Right atrium auricular region (tissue), 2 donors: ENCODE results near the gene SLC12A6. TPM values are rescaled to one million over a fixed set of nuclear protein-coding genes. Genes with fewer than 3 reads are reported as not detected.

Experiments
- DNase-seq: peaks from one replicate; pipeline ENCODE4 v3.0.0-alpha.2; 2019; ENCODE audit warnings: low spot score
- H3K27ac ChIP-seq, 2 donors: fragments of 200-600 bp; sonication (generic); 1 replicate in 1 of 2; 2 replicates in 1 of 2; pipeline ENCODE4 v1.5.1; 2016 to 2019
- H3K27me3 ChIP-seq, 2 donors: fragments of 200-600 bp; sonication (generic); one replicate each; pipeline versions ENCODE4 v1.5.1 to v1.6.0; 2017 to 2019
- H3K36me3 ChIP-seq: fragments of 200-600 bp; sonication (generic); one replicate; pipeline ENCODE4 v1.5.1; 2016
- H3K4me1 ChIP-seq, 2 donors: fragments of 200-600 bp; sonication (generic); one replicate each; pipeline versions ENCODE4 v1.5.1 to v1.6.0; 2017 to 2019
- H3K4me3 ChIP-seq, 2 donors: fragments of 200-600 bp; sonication (generic); 1 replicate in 1 of 2; 2 replicates in 1 of 2; pipeline ENCODE4 v1.5.1; 2017 to 2019; ENCODE audit warnings: mild to moderate bottlenecking in 1 of 2, moderate library complexity in 1 of 2
- H3K9me3 ChIP-seq, 2 donors: fragments of 200-600 bp; sonication (generic); one replicate each; pipeline ENCODE4 v1.5.1; 2019
- total RNA-seq, 2 donors: library from RNA; depleted of rRNA; stranded (reverse); fragments of >200 nt; gene quantifications; one replicate each; pipeline ENCODE4 v1.1.0, GENCODE V29; 2016
- TF ChIP-seq, protein P1 (sequence below), 2 donors: fragments of 200-600 bp; sonication (generic); IDR thresholded peaks; one replicate each; pipeline ENCODE4 v1.5.1; 2019; ENCODE audit warnings: antibody characterized with exemption in 2 of 2

SLC12A6 gene
- total RNA-seq, 2 donors from 2014 or later: 21.1 to 21.6 TPM

DNA sequence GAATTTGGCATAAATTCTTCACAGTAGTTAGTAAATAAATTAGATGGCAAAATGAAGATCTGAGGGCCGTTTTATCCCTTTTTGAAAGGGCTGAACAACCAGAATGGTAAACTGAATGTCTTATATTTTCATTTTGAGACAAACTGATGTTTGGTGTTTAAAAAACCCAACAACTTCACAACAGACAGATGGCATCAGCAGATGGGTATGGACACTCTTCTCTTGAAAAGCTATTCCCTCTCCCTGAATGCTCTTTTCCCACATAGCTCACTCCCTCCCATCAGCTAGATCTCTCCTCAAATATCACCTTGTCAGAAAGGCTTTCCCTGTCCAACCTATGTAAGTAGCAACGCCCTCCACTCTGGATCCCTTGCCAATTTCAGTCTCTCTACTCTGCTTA, 79.4 kb downstream of the SLC12A6 start:
- Histone ChIP-seq H3K4me1 (no peaks in the 10 kb centered on the region), H3K27ac (no peak overlapping the region), H3K27me3 (no peaks in the 10 kb centered on the region), H3K4me3 (no peak overlapping the region), H3K9me3 (no peaks in the 10 kb centered on the region), H3K36me3 (peaks cover 20% of the 10 kb centered on the region)
- TF ChIP-seq, protein P1, sequence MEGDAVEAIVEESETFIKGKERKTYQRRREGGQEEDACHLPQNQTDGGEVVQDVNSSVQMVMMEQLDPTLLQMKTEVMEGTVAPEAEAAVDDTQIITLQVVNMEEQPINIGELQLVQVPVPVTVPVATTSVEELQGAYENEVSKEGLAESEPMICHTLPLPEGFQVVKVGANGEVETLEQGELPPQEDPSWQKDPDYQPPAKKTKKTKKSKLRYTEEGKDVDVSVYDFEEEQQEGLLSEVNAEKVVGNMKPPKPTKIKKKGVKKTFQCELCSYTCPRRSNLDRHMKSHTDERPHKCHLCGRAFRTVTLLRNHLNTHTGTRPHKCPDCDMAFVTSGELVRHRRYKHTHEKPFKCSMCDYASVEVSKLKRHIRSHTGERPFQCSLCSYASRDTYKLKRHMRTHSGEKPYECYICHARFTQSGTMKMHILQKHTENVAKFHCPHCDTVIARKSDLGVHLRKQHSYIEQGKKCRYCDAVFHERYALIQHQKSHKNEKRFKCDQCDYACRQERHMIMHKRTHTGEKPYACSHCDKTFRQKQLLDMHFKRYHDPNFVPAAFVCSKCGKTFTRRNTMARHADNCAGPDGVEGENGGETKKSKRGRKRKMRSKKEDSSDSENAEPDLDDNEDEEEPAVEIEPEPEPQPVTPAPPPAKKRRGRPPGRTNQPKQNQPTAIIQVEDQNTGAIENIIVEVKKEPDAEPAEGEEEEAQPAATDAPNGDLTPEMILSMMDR (IDR thresholded peaks at IDR 0.05): no peak
- DNase-seq: no peak

DNA sequence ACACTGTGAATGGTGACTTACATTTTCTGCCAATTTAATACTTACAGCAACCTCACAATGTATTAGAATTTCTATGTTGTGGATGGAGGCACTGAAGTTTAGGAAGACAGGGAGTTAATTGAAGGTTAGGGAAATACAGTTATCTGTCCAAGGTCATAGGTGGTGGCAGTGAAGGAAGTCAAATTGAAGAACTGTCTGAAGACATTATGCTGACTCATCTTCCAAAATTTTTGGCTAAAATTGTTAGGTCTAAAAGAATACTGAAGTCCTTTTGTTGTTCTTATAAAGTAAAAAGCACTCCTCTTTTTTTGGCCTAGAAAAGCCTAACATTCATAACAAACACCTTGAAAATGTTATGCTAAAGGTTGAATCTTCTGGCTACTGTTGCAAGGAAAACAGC, 85.0 kb downstream of the SLC12A6 start:
- no peaks in the 10 kb centered on the region for H3K4me1 ChIP-seq
- no peaks in the 10 kb centered on the region for H3K27me3 ChIP-seq
- no peak overlapping the region for H3K27ac ChIP-seq
- TF ChIP-seq, protein P1 (IDR thresholded peaks at IDR 0.05): no peak
- no peak overlapping the region for H3K4me3 ChIP-seq
- peaks cover 64% of the 10 kb centered on the region for H3K36me3 ChIP-seq
- no peak for DNase-seq
- H3K9me3 ChIP-seq: no peaks in the 10 kb centered on the region

DNA sequence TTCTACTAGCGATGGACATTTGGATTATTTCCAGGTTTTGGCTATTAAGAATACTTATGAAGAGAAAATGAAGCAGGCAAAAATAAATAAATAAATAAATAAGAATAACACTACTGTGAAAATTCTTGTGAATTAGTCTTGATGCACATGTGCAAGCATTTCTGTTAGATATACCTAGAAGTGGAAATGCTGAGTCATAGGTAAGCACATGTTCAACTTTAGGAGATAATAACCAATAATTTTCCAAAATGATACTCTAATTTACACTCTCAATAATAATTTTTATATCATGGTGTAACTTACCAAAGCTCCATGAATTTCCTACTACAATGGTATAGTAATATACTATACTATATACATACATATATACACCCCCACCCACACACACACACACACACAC, 89.4 kb downstream of the SLC12A6 start:
- TF ChIP-seq, protein P1 (IDR thresholded peaks at IDR 0.05): no peak
- Histone ChIP-seq H3K36me3 (peaks cover 68% of the 10 kb centered on the region), H3K4me1 (no peaks in the 10 kb centered on the region), H3K27me3 (no peaks in the 10 kb centered on the region), H3K27ac (no peak overlapping the region), H3K4me3 (no peak overlapping the region), H3K9me3 (no peaks in the 10 kb centered on the region)
- DNase-seq: no peak

DNA sequence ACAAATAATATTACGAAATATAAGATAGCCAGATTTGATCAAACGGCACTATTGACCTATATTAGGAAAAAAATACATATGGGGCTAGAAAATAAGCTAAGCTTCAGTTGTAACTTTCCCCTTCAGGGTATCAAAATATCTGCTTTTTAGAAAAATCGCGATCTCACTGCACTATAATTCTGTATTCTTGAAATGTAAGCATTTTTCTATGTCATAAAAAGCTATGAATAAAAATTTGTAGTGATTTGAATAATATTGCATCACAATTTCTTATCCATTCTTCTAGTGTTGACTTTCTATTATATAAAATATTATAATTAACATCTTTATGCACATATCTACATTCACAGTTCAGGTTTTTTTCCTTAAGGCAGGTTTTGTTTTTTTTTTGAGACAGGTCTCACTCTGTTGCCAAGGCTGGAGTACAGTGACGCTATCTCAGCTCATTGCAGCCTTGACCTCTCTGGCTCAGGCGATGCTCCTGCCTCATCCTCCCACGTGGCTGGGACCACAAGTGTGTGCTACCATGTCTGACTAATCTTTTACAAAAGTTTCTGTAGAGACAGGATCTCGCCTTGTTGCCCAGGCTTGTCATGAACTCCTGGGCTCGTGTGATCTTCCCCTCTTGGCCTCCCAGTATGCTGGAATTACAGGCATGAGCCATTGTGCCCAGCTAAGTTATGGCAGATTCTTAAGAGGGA, 91.2 kb downstream of the SLC12A6 start:
- Histone ChIP-seq H3K36me3 (peaks cover 52% of the 10 kb centered on the region), H3K27ac (no peak overlapping the region)

DNA sequence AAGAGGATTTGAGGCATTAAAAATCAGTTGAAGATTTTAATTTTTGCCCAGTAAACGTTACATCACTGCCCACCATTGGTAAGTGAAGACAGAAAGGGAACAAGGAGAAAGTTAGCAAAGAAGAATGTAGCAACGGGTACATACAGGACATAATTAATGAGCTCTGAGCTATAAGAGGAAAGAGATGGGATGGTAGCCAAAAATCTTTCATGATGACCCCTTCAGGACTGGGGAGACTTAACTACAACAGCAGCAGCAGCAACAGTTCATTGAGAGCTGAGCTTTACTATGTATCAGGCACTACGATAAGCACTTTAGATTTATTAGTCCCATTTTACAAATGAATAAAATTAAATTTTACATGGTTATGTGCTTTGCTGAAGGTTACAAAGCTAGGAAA, 94.4 kb downstream of the SLC12A6 start:
- TF ChIP-seq, protein P1 (IDR thresholded peaks at IDR 0.05): no peak
- no peak for DNase-seq
- H3K36me3 ChIP-seq: peaks cover 51% of the 10 kb centered on the region
- H3K27ac ChIP-seq: no peak overlapping the region
- no peaks in the 10 kb centered on the region for H3K27me3 ChIP-seq
- no peaks in the 10 kb centered on the region for H3K4me1 ChIP-seq
- H3K9me3 ChIP-seq: no peaks in the 10 kb centered on the region
- no peak overlapping the region for H3K4me3 ChIP-seq

More for the DNA sequence above, 91.2 kb downstream of the SLC12A6 start:
- H3K4me1 ChIP-seq: no peaks in the 10 kb centered on the region
- H3K27me3 ChIP-seq: no peaks in the 10 kb centered on the region
- no peak for DNase-seq
- TF ChIP-seq, protein P1 (IDR thresholded peaks at IDR 0.05): no peak
- no peaks in the 10 kb centered on the region for H3K9me3 ChIP-seq
- no peak overlapping the region for H3K4me3 ChIP-seq

DNA sequence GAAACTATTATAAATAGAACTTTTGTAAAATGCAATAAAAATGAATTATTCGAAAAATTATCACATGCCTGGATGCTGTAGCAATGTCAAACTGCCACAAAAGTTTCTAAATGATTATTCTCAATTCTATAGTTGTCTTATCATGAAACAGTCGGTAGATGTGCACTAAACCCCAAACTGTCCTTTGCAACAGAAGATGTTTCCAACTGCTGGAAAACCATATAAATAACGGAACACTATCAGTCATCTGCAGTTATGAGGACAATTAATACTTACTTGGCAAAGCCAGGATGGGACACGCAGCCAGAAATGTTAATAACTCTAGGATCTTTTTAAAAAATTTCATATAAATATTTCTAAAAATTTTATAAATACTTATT, 95.3 kb downstream of the SLC12A6 start:
- no peak for DNase-seq
- Histone ChIP-seq H3K9me3 (no peaks in the 10 kb centered on the region), H3K36me3 (peaks cover 59% of the 10 kb centered on the region), H3K4me1 (no peaks in the 10 kb centered on the region), H3K27me3 (no peaks in the 10 kb centered on the region), H3K4me3 (no peak overlapping the region), H3K27ac (no peak overlapping the region)
- TF ChIP-seq, protein P1 (IDR thresholded peaks at IDR 0.05): no peak
